HFFc6 (cell line): ENCODE results near the gene PRR5. TPM values are rescaled to one million over a fixed set of nuclear protein-coding genes. Genes with fewer than 3 reads are reported as not detected.

Experiments
- DNase-seq: peaks from one replicate; pipeline ENCODE4 v3.0.0-alpha.2; 2018
- H3K27ac Mint-ChIP-seq: 2 replicates; pipeline ENCODE4 v1.8.0; 2020; ENCODE audit warnings: mild to moderate bottlenecking, mixed read lengths
- H3K27me3 Mint-ChIP-seq: 2 replicates; pipeline ENCODE4 v1.8.0; 2021; ENCODE audit warnings: mild to moderate bottlenecking, moderate library complexity, mixed read lengths; ENCODE audit not compliant: insufficient read depth
- H3K36me3 Mint-ChIP-seq: 2 replicates; pipeline ENCODE4 v1.8.0; 2021; ENCODE audit warnings: low read depth, mixed read lengths
- H3K4me1 Mint-ChIP-seq: 2 replicates; pipeline ENCODE4 v1.8.0; 2020; ENCODE audit warnings: low read depth, mixed read lengths
- H3K4me3 Mint-ChIP-seq: 2 replicates; pipeline ENCODE4 v1.8.0; 2020; ENCODE audit warnings: mild to moderate bottlenecking, moderate library complexity, mixed read lengths
- H3K9me3 Mint-ChIP-seq: 2 replicates; pipeline ENCODE4 v1.8.0; 2020; ENCODE audit warnings: mild to moderate bottlenecking, mixed read lengths
- CTCF ChIP-seq: fragments of 200-600 bp; sonication (generic); IDR thresholded peaks from 2 replicates; pipeline ENCODE4 v1.5.0; 2021; ENCODE audit warnings: antibody characterized with exemption, mild to moderate bottlenecking
- total RNA-seq, 6 experiments: library from RNA; stranded (reverse); fragmentation: NEBNext Ultra II Directional; extraction: Animal tissue kit (Norgen Biotek cat#: 25700); gene quantifications; 2 replicates in 1 of 6; 3 replicates in 5 of 6; pipeline ENCODE4 v1.2.3, GENCODE V29; 2021

PRR5 gene
- total RNA-seq, 6 experiments from 2014 or later: 4.6 to 12.7 (median 5.2) TPM

DNA sequence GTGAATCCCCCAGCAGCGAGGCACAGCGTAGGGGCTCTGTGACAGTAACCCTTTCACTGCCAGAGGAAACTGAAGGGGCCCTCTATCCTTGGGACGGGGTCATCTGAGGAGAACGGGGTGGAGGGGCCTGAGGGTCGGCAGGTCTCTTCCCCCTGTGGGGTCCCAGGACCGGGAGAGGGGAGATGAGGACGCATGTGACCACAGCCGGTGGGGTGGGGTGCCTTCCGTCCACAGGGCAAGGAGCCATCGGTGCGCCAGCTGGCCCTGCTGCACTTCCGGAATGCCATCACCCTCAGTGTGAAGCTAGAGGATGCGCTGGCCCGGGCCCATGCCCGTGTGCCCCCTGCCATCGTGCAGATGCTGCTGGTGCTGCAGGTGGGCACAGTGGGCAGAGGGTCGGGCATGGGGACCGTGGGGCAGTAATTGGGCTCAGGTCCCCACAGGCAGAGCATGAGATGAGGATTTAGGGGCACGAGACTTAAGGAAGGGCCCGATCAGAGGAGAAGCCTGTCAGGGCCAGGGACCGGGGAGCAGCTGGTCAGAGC lies 30.1 kb downstream of the PRR5 start:
- H3K9me3 Mint-ChIP-seq: peaks cover 4% of the 10 kb centered on the region; the same call in 1 of the 2 replicates
- H3K4me3 Mint-ChIP-seq: no peak overlapping the region
- H3K4me1 Mint-ChIP-seq: peaks cover 10% of the 10 kb centered on the region
- TF ChIP-seq CTCF: no peak
- DNase-seq: no peak
- no peaks in the 10 kb centered on the region for H3K36me3 Mint-ChIP-seq
- H3K27ac Mint-ChIP-seq: no peak overlapping the region
- H3K27me3 Mint-ChIP-seq: peaks cover 3% of the 10 kb centered on the region

DNA sequence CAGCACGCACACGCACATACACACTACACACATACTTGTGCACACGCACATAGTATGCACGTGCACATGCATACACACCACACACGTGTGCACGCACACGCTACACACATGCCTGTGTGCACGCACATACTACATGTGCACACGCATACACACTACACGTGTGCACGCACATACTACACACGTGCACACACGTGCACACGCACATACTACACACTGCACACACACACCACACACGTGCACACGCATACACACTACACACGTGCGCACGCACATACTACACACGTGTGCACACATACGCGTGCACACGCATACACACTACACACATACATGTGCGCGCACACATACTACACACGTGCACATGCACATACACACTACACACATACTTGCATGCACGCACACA lies 30.7 kb downstream of the PRR5 start:
- Mint-ChIP-seq H3K4me1 (peaks cover 10% of the 10 kb centered on the region), H3K36me3 (no peaks in the 10 kb centered on the region), H3K9me3 (peaks cover 4% of the 10 kb centered on the region; the same call in 1 of the 2 replicates), H3K27ac (no peak overlapping the region), H3K4me3 (no peak overlapping the region), H3K27me3 (peaks cover 3% of the 10 kb centered on the region)
- no peak for TF ChIP-seq CTCF
- no peak for DNase-seq

DNA sequence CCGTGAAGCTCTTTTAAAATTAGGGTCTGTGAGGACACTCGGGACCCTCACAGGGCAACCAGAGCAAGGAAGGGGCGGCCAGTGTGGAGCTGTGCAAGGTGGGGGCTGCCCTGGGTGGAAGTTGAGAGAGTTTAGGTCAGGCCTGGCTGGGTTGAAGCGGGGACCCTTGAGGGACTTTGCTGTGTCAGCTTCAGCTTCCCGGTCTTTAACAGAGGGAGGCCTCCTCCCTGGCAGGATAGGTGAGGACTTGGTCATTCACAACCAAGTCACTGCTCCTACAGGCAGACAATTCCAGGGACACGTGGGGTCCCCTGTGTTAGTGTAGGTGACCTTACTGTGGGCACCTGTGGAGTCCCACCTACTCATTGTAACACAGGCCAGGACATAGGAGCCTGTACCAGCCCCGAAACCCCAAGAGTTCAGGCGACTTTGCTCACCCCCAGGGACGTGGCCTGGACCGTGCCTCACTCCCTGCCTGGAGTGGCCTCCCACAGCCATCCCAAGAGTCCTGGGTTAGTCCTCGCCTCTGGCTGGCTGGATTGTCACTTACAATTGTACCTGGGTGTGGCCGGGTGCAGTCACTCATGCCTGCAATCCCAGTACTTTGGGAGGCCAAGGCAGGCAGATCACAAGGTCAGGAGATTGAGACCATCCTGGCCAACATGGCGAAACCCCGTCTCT lies 31.6 kb downstream of the PRR5 start:
- TF ChIP-seq CTCF: no peak
- Mint-ChIP-seq H3K36me3 (no peaks in the 10 kb centered on the region), H3K4me1 (peaks cover 10% of the 10 kb centered on the region), H3K27ac (no peak overlapping the region), H3K9me3 (peaks cover 4% of the 10 kb centered on the region; the same call in 1 of the 2 replicates), H3K4me3 (no peak overlapping the region), H3K27me3 (peaks cover 6% of the 10 kb centered on the region)
- DNase-seq: no peak

- H3K4me1 Mint-ChIP-seq: peaks cover 5% of the 10 kb centered on the region; the same call in 1 of the 2 replicates
- peaks cover 6% of the 10 kb centered on the region for H3K27me3 Mint-ChIP-seq
- H3K9me3 Mint-ChIP-seq: peaks cover 4% of the 10 kb centered on the region; the same call in 1 of the 2 replicates
- H3K4me3 Mint-ChIP-seq: no peak overlapping the region
- no peak overlapping the region for H3K27ac Mint-ChIP-seq
- no peak for DNase-seq
- no peaks in the 10 kb centered on the region for H3K36me3 Mint-ChIP-seq
- TF ChIP-seq CTCF: no peak
Observed at GRCh38 chr22:44734278-44734677, 32.3 kb downstream of the PRR5 start.

- H3K27ac Mint-ChIP-seq: no peak overlapping the region
- no peak overlapping the region for H3K4me3 Mint-ChIP-seq
- no peaks in the 10 kb centered on the region for H3K36me3 Mint-ChIP-seq
- H3K27me3 Mint-ChIP-seq: peaks cover 6% of the 10 kb centered on the region
- DNase-seq: no peak
- peaks cover 4% of the 10 kb centered on the region; the same call in 1 of the 2 replicates for H3K9me3 Mint-ChIP-seq
- H3K4me1 Mint-ChIP-seq: no peaks in the 10 kb centered on the region; the same call in 1 of the 2 replicates
- TF ChIP-seq CTCF: no peak
Observed at GRCh38 chr22:44734801-44735517, 33.0 kb downstream of the PRR5 start.
